Activated naive CD4-positive, alpha-beta T cell treated with Interleukin-2 at 50 U/mL for 16 hours (primary cell): ENCODE results near the gene FXYD3.
"Not testable (repeated sequence)": the region's sequence is repeated elsewhere in the genome, so short reads cannot be mapped to it uniquely, and the experiment has no call there.

Experiments
- DNase-seq: peaks from one replicate; pipeline ENCODE4 v3.0.0-alpha.2; 2020

The FXYD3 gene

GRCh38 chr19:35144600-35145436, 29.2 kb downstream of the FXYD3 start:
- DNase-seq: peak; percentile 21

- no peak for DNase-seq
These were observed 31.3 kb downstream of the FXYD3 start for GRCh38 chr19:35146746-35147459.

GRCh38 chr19:35149463-35149862, 33.8 kb downstream of the FXYD3 start:
- DNase-seq: no peak

DNA sequence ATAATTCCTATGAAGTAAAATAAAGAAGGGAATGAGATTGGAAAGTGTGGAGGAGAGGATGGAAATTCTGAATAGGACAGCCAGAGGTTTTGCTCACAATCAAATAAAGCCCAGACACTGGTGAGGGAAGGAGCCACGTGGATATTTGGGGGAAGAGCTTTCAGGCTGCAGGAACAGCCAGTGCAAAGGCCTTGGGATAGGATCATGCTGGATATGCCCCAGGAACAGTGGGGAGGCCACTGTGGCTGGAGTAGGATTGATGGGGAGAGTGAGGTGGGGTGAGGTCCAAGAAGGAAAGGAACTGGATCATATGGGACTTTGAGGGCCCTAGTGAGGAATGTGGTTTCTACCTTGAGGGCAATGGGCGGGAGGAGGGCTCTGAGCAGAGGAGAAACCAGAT, 34.8 kb downstream of the FXYD3 start:
- DNase-seq: no peak

DNA sequence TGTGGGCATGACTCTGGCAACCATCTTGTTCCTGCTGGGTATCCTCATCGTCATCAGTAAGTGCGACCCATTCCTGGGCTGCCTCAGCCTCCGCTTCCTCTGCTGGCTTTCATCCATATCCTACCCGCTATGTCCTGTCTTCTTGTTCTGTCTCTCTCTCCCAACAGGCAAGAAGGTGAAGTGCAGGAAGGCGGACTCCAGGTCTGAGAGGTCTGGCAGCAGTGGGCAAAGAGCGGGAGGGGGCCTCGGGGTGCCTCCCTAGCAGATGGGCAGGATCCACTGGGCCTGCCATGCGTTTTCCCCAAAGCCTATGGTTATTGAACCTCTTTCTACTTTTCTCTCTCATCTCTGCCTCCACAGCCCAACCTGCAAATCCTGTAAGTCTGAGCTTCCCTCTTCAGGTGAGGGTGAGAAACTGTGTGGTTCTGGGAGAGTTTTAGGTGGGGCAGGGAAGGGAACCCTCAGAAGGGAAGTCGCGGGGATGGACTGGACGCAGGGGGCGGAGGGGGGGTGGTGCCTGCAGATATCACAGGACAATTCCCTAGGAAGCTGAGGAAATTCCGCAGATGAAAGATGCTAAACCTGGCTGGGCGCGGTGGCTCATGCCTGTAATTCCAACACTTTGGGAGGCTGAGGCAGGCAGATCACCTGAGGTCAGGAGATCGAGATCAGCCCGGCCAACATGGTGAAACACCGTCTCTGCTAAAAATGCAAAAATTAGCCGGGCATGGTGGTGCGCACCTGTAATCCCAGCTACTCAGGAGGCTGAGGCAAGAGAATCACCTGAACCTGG, 35.8 kb downstream of the FXYD3 start:
- DNase-seq: no peak

DNA sequence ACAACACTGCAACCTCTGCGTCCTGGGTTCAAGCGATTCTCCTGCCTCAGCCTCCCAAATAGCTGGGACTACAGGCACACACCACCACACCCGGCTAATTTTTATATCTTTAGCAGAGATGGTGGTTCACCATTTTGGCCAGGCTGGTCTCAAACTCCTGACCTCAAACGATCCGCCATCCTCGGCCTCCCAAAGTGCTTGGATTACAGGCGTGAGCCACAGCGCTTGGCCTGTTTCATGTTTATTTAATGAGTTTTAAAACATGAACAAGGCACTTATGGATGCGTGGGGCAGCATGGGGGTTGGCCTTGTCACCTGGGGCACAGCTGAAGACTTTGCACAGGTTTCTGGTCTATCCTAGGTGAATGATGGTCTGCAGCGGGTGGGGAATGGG, 37.5 kb downstream of the FXYD3 start:
- not testable (repeated sequence) for DNase-seq

DNA sequence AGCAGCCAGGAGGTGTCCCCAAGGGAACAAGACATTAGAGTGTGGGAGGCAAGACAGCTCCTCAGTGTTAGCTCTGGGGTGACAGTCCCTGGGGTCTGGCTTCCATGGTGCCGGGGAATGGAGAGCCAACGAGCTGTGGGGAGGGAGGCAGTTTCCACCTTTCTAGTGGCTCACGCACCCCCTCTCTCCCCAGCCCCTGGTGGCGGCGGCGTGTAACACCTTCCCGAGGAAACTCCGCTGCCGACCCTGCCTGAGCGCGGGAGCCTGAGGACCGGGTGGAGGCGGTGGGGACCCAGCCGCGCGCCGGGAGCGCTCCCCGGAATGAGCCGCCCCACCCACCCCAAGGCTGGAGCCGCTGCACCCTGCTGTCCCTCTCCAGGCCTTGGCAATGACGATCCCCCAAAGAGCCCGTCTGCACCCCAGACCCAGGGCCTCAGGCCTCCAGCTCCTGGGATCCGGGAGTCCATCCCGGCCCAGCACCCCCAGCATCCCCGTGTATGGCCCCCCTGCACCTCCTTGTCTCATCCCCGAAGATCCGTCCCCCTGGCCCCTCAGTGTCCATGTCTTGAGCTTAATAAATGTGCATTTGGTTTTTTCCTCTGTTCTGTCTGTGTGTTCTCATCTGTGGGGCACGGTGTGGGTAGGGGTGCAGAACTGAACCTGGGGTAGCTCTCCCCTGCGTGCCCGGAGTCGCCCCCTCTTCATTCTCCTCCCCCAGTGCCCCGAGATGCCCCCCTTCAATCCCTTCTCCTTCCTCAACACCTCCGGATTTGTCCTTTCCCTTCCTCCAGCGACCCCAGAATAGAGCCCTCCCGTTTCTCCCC, 38.3 kb downstream of the FXYD3 start:
- DNase-seq: peak; percentile 81

- DNase-seq: peak; percentile 86
These were observed 39.1 kb downstream of the FXYD3 start, which contains the start of gene FXYD5 for GRCh38 chr19:35154525-35155406. Gene FXYD5 (plus strand): TSS chr19:35154735. CDS start chr19:35155551, 816 bp downstream.

- peak; percentile 42 for DNase-seq
These were observed 39.8 kb downstream of the FXYD3 start for GRCh38 chr19:35155441-35155840.

- no peak for DNase-seq
These were observed 40.5 kb downstream of the FXYD3 start for GRCh38 chr19:35155981-35156672.

GRCh38 chr19:35156673-35157014, 41.0 kb downstream of the FXYD3 start:
- DNase-seq: no peak

DNA sequence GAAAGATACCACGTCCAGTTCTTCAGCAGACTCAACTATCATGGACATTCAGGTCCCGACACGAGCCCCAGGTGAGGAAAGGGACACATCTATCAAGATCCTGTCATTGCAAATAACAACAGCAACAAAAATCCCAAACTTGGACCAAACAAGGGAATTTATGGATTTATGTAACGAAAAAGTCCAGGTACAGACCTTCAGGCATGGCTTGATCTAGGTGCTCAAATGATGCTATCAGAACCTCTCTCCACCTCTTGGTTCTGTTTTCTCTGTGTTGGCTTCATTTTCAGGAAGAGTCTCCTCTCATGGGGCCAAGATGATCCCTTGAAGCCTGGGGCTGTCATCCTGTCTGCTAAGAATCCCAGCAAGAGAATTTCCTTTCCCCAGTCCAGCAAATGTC, 41.8 kb downstream of the FXYD3 start:
- no peak for DNase-seq

- no peak for DNase-seq
These were observed 44.0 kb downstream of the FXYD3 start for GRCh38 chr19:35159606-35160005.

GRCh38 chr19:35160629-35161433, 45.2 kb downstream of the FXYD3 start:
- DNase-seq: no peak

GRCh38 chr19:35161434-35161743, 45.8 kb downstream of the FXYD3 start:
- no peak for DNase-seq

DNA sequence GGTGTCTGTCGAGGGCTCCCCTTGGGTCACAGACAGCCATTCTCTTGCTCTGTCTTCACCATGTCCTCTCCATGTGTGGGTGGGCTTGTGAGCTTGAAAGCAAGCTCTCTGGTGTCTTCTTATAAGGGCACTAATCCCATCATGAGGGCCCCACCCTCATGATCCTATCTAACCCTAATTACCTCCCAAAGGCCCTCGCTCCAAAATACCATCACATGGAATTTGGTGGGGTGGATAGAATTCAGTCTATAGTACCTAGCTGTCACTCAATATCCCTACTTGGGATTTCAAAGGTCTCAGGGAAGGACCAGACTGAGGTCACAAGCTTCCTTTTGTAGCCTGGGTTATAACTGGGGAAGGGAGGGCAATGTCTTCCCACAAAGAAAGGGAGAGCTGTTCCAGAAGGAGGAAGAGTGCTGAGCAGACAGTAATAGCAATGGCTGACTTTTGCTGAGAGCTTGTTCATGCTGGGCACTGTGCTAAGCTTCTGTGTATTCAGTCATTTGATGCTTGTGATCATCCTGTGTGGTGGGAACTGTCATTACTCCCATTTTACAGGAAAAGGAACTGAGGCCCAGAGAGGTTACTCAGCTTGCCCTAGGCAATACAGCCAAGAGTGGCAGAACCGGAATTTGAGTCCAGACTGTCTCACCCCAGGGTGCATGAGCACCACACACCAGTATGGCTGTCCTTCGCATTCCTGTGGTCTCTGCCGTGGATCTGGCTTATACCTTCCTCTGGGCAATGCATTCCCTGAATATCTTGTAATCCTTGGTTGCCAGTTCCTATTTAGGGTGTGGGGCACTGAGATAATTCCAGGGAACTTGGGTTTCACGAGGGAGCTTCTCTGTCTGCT, 47.1 kb downstream of the FXYD3 start:
- DNase-seq: no peak

GRCh38 chr19:35164418-35164817, 48.8 kb downstream of the FXYD3 start:
- no peak for DNase-seq

DNA sequence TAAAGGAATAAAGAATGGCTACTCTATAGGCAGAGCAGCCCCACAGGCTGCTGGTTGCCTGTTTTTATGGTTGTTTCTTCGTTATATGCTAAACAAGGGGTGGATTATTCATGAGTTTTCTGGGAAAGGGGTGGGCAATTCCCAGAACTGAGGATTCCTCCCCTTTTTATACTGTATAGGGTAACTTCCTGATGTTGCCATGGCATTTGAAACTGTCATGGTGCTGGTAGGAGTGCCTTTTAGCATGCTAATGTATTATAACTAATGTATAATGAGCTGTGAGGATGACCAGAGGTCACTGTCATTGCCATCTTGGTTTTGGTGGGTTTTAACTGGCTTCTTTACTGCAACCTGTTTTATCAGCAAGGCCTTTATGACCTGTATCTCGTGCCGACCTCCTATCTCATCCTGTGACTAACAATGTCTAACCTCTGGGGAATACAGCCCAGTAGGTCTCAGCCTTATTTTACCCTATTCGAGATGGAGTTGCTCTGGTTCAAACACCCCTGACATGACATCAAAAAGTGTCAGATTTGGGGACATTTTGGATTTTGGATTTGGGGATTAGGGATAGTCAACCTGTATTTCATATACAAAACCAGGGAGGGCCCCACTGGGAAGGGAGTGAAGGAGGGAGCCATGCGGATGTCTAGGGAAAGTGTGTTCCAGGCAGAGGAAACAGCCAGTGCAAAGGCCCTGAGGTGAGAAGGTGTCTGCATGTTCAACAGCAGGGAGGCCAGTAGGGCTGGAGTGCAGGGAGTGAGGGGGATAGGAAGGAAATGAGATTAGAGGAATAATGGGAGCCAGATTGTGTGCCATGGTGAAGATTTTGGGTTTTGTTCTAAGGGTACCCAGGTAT, 49.8 kb downstream of the FXYD3 start:
- no peak for DNase-seq
